H9 (cell line): ENCODE data around the gene GLT1D1. TPM values are rescaled to one million over a fixed set of nuclear protein-coding genes. Genes with fewer than 3 reads are reported as not detected.

Source experiments
- DNase-seq: peaks from one replicate; pipeline ENCODE4 v3.0.0-alpha.2; 2017
- H2AFZ ChIP-seq: one replicate; pipeline ENCODE4 v1.6.1; 2013; ENCODE audit warnings: mild to moderate bottlenecking, low read length, control low read depth, moderate library complexity
- H2AK5ac ChIP-seq: 2 replicates; pipeline ENCODE4 v1.6.1; 2013; ENCODE audit warnings: low read length, control low read depth, mixed read lengths; ENCODE audit not compliant: insufficient read length
- H2BK120ac ChIP-seq: one replicate; pipeline ENCODE4 v1.6.1; 2013; ENCODE audit warnings: low read depth, mild to moderate bottlenecking, low read length, control low read depth, inconsistent platforms; ENCODE audit not compliant: poor library complexity, severe bottlenecking
- H2BK12ac ChIP-seq: 2 replicates; pipeline ENCODE4 v1.6.1; 2013; ENCODE audit warnings: low read length, control low read depth, mixed read lengths, low read depth; ENCODE audit not compliant: insufficient read length
- H2BK15ac ChIP-seq: 2 replicates; pipeline ENCODE4 v1.6.1; 2013; ENCODE audit warnings: low read depth, low read length, control low read depth
- H2BK20ac ChIP-seq: one replicate; pipeline ENCODE4 v1.6.1; 2013; ENCODE audit warnings: low read depth, mild to moderate bottlenecking, low read length, control low read depth, inconsistent platforms; ENCODE audit not compliant: poor library complexity, severe bottlenecking
- H2BK5ac ChIP-seq: 2 replicates; pipeline ENCODE4 v1.6.1; 2013; ENCODE audit warnings: low read length, control low read depth, mixed read lengths; ENCODE audit not compliant: insufficient read length
- H3K14ac ChIP-seq: 2 replicates; pipeline ENCODE4 v1.6.1; 2013; ENCODE audit warnings: low read length, control low read depth; ENCODE audit not compliant: insufficient read depth
- H3K18ac ChIP-seq: 2 replicates; pipeline ENCODE4 v1.6.1; 2013; ENCODE audit warnings: low read depth, mild to moderate bottlenecking, mixed read lengths, low read length, control low read depth; ENCODE audit not compliant: insufficient read length
- H3K23ac ChIP-seq: 2 replicates; pipeline ENCODE4 v1.6.1; 2013; ENCODE audit warnings: low read length, control low read depth, mixed read lengths, low read depth; ENCODE audit not compliant: insufficient read length
- H3K23me2 ChIP-seq: 2 replicates; pipeline ENCODE4 v1.6.1; 2013; ENCODE audit warnings: low read depth, mild to moderate bottlenecking, mixed read lengths, low read length, control low read depth; ENCODE audit not compliant: insufficient read length, poor library complexity, severe bottlenecking
- H3K27ac ChIP-seq: 2 replicates; pipeline ENCODE4 v1.5.1; 2013; ENCODE audit warnings: low read length, control low read depth, mixed read lengths, low read depth; ENCODE audit not compliant: insufficient read length
- H3K27me3 ChIP-seq: 2 replicates; pipeline ENCODE4 v1.6.1; 2013; ENCODE audit warnings: low read length, control low read depth, inconsistent platforms; ENCODE audit not compliant: insufficient read depth
- H3K4ac ChIP-seq: 2 replicates; pipeline ENCODE4 v1.6.1; 2013; ENCODE audit warnings: low read depth, mild to moderate bottlenecking, control low read depth, inconsistent platforms, low read length, moderate library complexity
- H3K4me1 ChIP-seq: 2 replicates; pipeline ENCODE4 v1.6.1; 2013; ENCODE audit warnings: low read length, control low read depth, inconsistent platforms; ENCODE audit not compliant: insufficient read depth
- H3K4me2 ChIP-seq: 2 replicates; pipeline ENCODE4 v1.6.1; 2013; ENCODE audit warnings: low read length, control low read depth, mixed read lengths; ENCODE audit not compliant: insufficient read length, insufficient read depth
- H3K56ac ChIP-seq: 2 replicates; pipeline ENCODE4 v1.6.1; 2013; ENCODE audit warnings: low read depth, mild to moderate bottlenecking, mixed read lengths, low read length, control low read depth; ENCODE audit not compliant: insufficient read length
- H3K79me1 ChIP-seq: 2 replicates; pipeline ENCODE4 v1.6.1; 2013; ENCODE audit warnings: low read depth, mild to moderate bottlenecking, moderate library complexity, low read length, control low read depth, inconsistent platforms; ENCODE audit not compliant: insufficient read depth, poor library complexity, severe bottlenecking
- H3K79me2 ChIP-seq: 2 replicates; pipeline ENCODE4 v1.6.1; 2013; ENCODE audit warnings: low read length, control low read depth, inconsistent platforms; ENCODE audit not compliant: insufficient read depth
- H3K9ac ChIP-seq: 2 replicates; pipeline ENCODE4 v1.6.1; 2013; ENCODE audit warnings: low read length, control low read depth, mixed read lengths; ENCODE audit not compliant: insufficient read length; ENCODE audit errors: extremely low read depth
- H3K9me3 ChIP-seq: one replicate; pipeline ENCODE4 v1.6.1; 2013; ENCODE audit warnings: low read depth, low read length, inconsistent platforms; ENCODE audit not compliant: control insufficient read depth
- H3T11ph ChIP-seq: one replicate; pipeline ENCODE4 v1.6.1; 2013; ENCODE audit warnings: mild to moderate bottlenecking, low read length, control low read depth, inconsistent platforms
- H4K20me1 ChIP-seq: one replicate; pipeline ENCODE4 v1.6.1; 2013; ENCODE audit not compliant: control insufficient read depth, insufficient read length, insufficient read depth
- H4K5ac ChIP-seq: 2 replicates; pipeline ENCODE4 v1.6.1; 2013; ENCODE audit warnings: low read depth, mild to moderate bottlenecking, mixed read lengths, low read length, control low read depth; ENCODE audit not compliant: insufficient read length
- H4K8ac ChIP-seq: replicated peaks from 2 replicates; pipeline ENCODE4 v1.6.1; 2013; ENCODE audit warnings: low read length, control low read depth, mixed read lengths, low read depth; ENCODE audit not compliant: insufficient read length
- H4K91ac ChIP-seq: 2 replicates; pipeline ENCODE4 v1.6.1; 2013; ENCODE audit warnings: low read depth, mild to moderate bottlenecking, moderate library complexity, mixed read lengths, low read length, control low read depth; ENCODE audit not compliant: insufficient read length
- H3K27ac Mint-ChIP-seq, 3 experiments: 2 replicates in 2 of 3; 3 replicates in 1 of 3; pipeline ENCODE4 v1.8.0; 2020 to 2021; ENCODE audit warnings: mixed read lengths in 3 of 3, mild to moderate bottlenecking in 1 of 3, moderate library complexity in 1 of 3
- H3K27me3 Mint-ChIP-seq: 2 replicates; pipeline ENCODE4 v1.8.0; 2021; ENCODE audit warnings: low read depth, mild to moderate bottlenecking, moderate library complexity, mixed read lengths
- H3K36me3 Mint-ChIP-seq, 3 experiments: 2 replicates in 2 of 3; 3 replicates in 1 of 3; pipeline ENCODE4 v1.8.0; 2020 to 2021; ENCODE audit warnings: low read depth in 3 of 3, mixed read lengths in 3 of 3; ENCODE audit not compliant: insufficient read depth in 1 of 3
- H3K4me1 Mint-ChIP-seq, 2 experiments: 2 replicates each; pipeline ENCODE4 v1.8.0; 2020; ENCODE audit warnings: mixed read lengths in 2 of 2
- H3K4me3 Mint-ChIP-seq, 2 experiments: 2 replicates in 1 of 2; 3 replicates in 1 of 2; pipeline ENCODE4 v1.8.0; 2020 to 2021; ENCODE audit warnings: mild to moderate bottlenecking in 2 of 2, mixed read lengths in 2 of 2, moderate library complexity in 1 of 2
- H3K9me3 Mint-ChIP-seq, 2 experiments: 2 replicates in 1 of 2; 3 replicates in 1 of 2; pipeline ENCODE4 v1.8.0; 2020; ENCODE audit warnings: mild to moderate bottlenecking in 2 of 2, mixed read lengths in 2 of 2, moderate library complexity in 1 of 2
- WGBS: extraction: QIAGEN DNeasy Blood & Tissue Kit; methylation state at CpG from one replicate; pipeline ENCODE4 v1.1.7; 2013; ENCODE audit warnings: missing lambda C conversion rate, low lambda C conversion rate, mixed read lengths; ENCODE audit not compliant: insufficient read length; ENCODE audit errors: extremely low coverage; 5-methylcytosine and 5-hydroxymethylcytosine counted together
- total RNA-seq: library from RNA; stranded (reverse); gene quantifications from 2 replicates; pipeline ENCODE4 v1.2.1, GENCODE V29; 2021
- TF ChIP-seq, protein P1 (sequence below): fragments of 200-600 bp; sonication (generic); conservative IDR thresholded peaks from 3 replicates; pipeline ENCODE4 v1.8.0; 2021; ENCODE audit warnings: antibody characterized with exemption, mild to moderate bottlenecking

The GLT1D1 gene
- total RNA-seq, 1 experiment from 2014 or later = 7.0 TPM

DNA sequence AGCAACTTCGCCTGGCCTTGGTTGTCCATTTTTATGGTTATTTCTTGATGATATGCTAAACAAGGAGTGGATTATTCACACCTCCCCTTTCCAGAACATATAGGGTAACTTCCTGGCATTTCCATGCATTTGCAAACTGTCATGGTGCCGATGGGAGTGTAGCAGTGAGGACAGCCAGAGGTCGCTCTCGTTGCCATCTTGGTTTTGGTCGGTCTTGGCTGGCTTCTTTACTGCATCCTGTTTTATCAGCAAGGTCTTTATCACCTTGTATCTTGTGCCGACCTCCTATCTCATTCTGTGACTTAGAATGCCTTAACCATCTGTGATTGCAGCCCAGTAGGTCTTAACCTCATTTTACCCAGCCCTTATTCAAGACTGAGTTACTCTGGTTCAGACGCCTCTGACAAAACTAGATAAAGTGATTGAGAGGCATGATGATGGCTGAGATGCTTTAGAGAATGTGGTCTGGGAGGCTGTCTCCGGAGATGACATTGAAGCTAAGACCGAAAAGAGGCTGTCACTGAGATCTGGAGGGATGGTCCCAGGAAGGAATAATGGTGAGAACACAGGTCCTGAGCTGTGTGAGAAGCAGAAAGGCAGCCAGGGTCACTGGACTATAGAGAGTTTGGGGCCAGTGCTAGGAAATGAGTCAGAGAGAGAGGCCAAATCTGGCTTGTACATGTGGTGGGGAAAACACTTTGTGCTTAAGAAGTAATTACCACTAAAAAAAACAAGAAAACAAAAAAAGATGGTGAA lies 2.9 kb downstream of the GLT1D1 start:
- H4K20me1 ChIP-seq = no peaks in the 10 kb centered on the region
- Mint-ChIP-seq H3K36me3 (peaks cover 6 to 9% (median 6%) of the 10 kb centered on the region in 3 experiments; a peak in 6 of 7 replicates), H3K9me3 (peaks cover 0 to 6% of the 10 kb centered on the region in 2 experiments; a peak in 2 of 5 replicates), H3K4me1 (peaks cover 24 to 29% of the 10 kb centered on the region in 2 experiments), H3K27ac (no peak overlapping the region), H3K27me3 (peaks cover 40% of the 10 kb centered on the region), H3K4me3 (no peak overlapping the region)
- H3T11ph ChIP-seq = no peak overlapping the region
- H3K79me1 ChIP-seq = no peaks in the 10 kb centered on the region
- H3K4me2 ChIP-seq = no peak overlapping the region
- no peak overlapping the region for H2BK120ac ChIP-seq
- no peak overlapping the region for H4K91ac ChIP-seq
- H3K4ac ChIP-seq = no peak overlapping the region
- H3K56ac ChIP-seq = no peak overlapping the region
- no peak overlapping the region for H3K23ac ChIP-seq
- H2BK5ac ChIP-seq = no peak overlapping the region
- H3K9me3 ChIP-seq = no peaks in the 10 kb centered on the region
- H3K4me1 ChIP-seq = no peaks in the 10 kb centered on the region
- no CpG with 5 or more reads among the region's 9 CpGs for WGBS
- H2AFZ ChIP-seq = no peak overlapping the region
- no peak for DNase-seq
- no peak overlapping the region for H2BK15ac ChIP-seq
- TF ChIP-seq, protein P1, sequence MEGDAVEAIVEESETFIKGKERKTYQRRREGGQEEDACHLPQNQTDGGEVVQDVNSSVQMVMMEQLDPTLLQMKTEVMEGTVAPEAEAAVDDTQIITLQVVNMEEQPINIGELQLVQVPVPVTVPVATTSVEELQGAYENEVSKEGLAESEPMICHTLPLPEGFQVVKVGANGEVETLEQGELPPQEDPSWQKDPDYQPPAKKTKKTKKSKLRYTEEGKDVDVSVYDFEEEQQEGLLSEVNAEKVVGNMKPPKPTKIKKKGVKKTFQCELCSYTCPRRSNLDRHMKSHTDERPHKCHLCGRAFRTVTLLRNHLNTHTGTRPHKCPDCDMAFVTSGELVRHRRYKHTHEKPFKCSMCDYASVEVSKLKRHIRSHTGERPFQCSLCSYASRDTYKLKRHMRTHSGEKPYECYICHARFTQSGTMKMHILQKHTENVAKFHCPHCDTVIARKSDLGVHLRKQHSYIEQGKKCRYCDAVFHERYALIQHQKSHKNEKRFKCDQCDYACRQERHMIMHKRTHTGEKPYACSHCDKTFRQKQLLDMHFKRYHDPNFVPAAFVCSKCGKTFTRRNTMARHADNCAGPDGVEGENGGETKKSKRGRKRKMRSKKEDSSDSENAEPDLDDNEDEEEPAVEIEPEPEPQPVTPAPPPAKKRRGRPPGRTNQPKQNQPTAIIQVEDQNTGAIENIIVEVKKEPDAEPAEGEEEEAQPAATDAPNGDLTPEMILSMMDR = no peak
- H3K18ac ChIP-seq = no peak overlapping the region
- H4K5ac ChIP-seq = no peak overlapping the region
- peaks cover 4% of the 10 kb centered on the region; the same call in 1 of the 2 replicates for H3K27me3 ChIP-seq
- no peak overlapping the region for H3K27ac ChIP-seq
- no peaks in the 10 kb centered on the region for H3K23me2 ChIP-seq
- no peak overlapping the region for H3K14ac ChIP-seq
- no peak overlapping the region for H2AK5ac ChIP-seq
- no peak overlapping the region for H3K9ac ChIP-seq
- no peak overlapping the region for H4K8ac ChIP-seq
- H3K79me2 ChIP-seq = no peaks in the 10 kb centered on the region
- no peak overlapping the region for H2BK20ac ChIP-seq
- no peak overlapping the region for H2BK12ac ChIP-seq
